PC-3 (cell line): ENCODE results near the gene KDM4B. TPM values are rescaled to one million over a fixed set of nuclear protein-coding genes. Genes with fewer than 3 reads are reported as not detected.

ENCODE experiments used
- ATAC-seq: fragments of 200-7000 bp; cut with Tn5 transposase; 2 replicates; pipeline ENCODE4 v1.9.1; 2020; ENCODE audit warnings: mild to moderate bottlenecking, moderate library complexity
- BruUV-seq: library from RNA; stranded (reverse); fragments of 400-500 nt; replicated peaks from 2 replicates; lab custom pipeline; 2021; lab: Mats Ljungman, UMichigan
- CTCF ChIA-PET: fragments of 300-600 bp; sonication (Branson Sonifier 250); formaldehyde crosslinking; loops from one replicate; lab custom pipeline; 2022; ENCODE audit warnings: antibody characterized with exemption; lab: Charles Lee
- POLR2A ChIA-PET: fragments of 300-600 bp; sonication (Branson Sonifier 250); formaldehyde crosslinking; loops from one replicate; lab custom pipeline; 2022; ENCODE audit warnings: antibody characterized with exemption; ENCODE audit not compliant: unreplicated experiment; lab: Charles Lee
- DNase-seq: peaks from one replicate; pipeline ENCODE4 v3.0.0-alpha.2; 2015
- H2AFZ ChIP-seq: fragments of 300-600 bp; sonication (generic); 2 replicates; pipeline ENCODE4 v1.6.0; 2016; ENCODE audit warnings: antibody characterized with exemption, low read length
- H3F3A ChIP-seq: fragments of 300-600 bp; sonication (generic); one replicate; pipeline ENCODE4 v1.6.0; 2017; ENCODE audit warnings: antibody characterized with exemption, low read length, control low read depth, mild to moderate bottlenecking; ENCODE audit not compliant: unreplicated experiment
- H3K27ac ChIP-seq: fragments of 300-600 bp; sonication (generic); 2 replicates; pipeline ENCODE4 v1.5.1; 2016; ENCODE audit warnings: mild to moderate bottlenecking, low read length
- H3K27me3 ChIP-seq: fragments of 300-600 bp; sonication (generic); 2 replicates; pipeline ENCODE4 v1.6.1; 2016; ENCODE audit warnings: low read length, mixed read lengths
- H3K36me3 ChIP-seq: fragments of 300-600 bp; sonication (generic); 2 replicates; pipeline ENCODE4 v1.6.1; 2016; ENCODE audit warnings: low read depth, mixed run types, low read length, mixed read lengths
- H3K4me1 ChIP-seq: fragments of 300-600 bp; sonication (generic); 2 replicates; pipeline ENCODE4 v1.5.1; 2016; ENCODE audit warnings: low read length; ENCODE audit not compliant: insufficient read depth
- H3K4me2 ChIP-seq: fragments of 300-600 bp; sonication (generic); 2 replicates; pipeline ENCODE4 v1.6.0; 2016; ENCODE audit warnings: low read length
- H3K4me3 ChIP-seq: fragments of 300-600 bp; sonication (generic); 2 replicates; pipeline ENCODE4 v1.5.1; 2016; ENCODE audit warnings: mild to moderate bottlenecking, low read length, mixed read lengths
- H3K79me2 ChIP-seq: fragments of 300-600 bp; sonication (generic); 2 replicates; pipeline ENCODE4 v1.6.1; 2017; ENCODE audit warnings: low read length, mixed read lengths
- H3K9ac ChIP-seq: fragments of 300-600 bp; sonication (generic); 2 replicates; pipeline ENCODE4 v1.6.0; 2016; ENCODE audit warnings: mild to moderate bottlenecking, low read length
- H3K9me2 ChIP-seq: fragments of 300-600 bp; sonication (generic); replicated peaks from 2 replicates; pipeline ENCODE4 v1.6.1; 2016; ENCODE audit warnings: mixed run types, low read length, mixed read lengths
- H3K9me3 ChIP-seq: fragments of 300-600 bp; sonication (generic); 2 replicates; pipeline ENCODE4 v1.6.1; 2016; ENCODE audit warnings: low read length, mixed read lengths
- H4K20me1 ChIP-seq: fragments of 300-600 bp; sonication (generic); 2 replicates; pipeline ENCODE4 v1.6.1; 2016; ENCODE audit warnings: low read length, mixed read lengths
- CTCF ChIP-seq: fragments of 300-600 bp; sonication (generic); conservative IDR thresholded peaks from 2 replicates; pipeline ENCODE4 v1.5.1; 2017; ENCODE audit warnings: antibody characterized with exemption, low read depth, mild to moderate bottlenecking, low read length
- EZH2 ChIP-seq: fragments of 300-600 bp; sonication (generic); IDR thresholded peaks from one replicate; pipeline ENCODE4 v1.6.1; 2017; ENCODE audit warnings: antibody characterized with exemption, mild to moderate bottlenecking, low read length; ENCODE audit not compliant: unreplicated experiment
- EZH2phosphoT487 ChIP-seq: fragments of 300-600 bp; sonication (generic); IDR thresholded peaks from 2 replicates; pipeline ENCODE4 v1.6.1; 2018; ENCODE audit warnings: mild to moderate bottlenecking, antibody characterized with exemption, low read length, borderline replicate concordance
- intact Hi-C: fragments of 100-400 bp; cut with micrococcal nuclease; formaldehyde crosslinking; loops from 2 replicates; pipeline ENCODE4 v1.9.0; 2023
- total RNA-seq: library from RNA; depleted of rRNA; stranded (reverse); fragments of >200 nt; gene quantifications from 2 replicates; pipeline ENCODE4 v1.2.3, GENCODE V29; 2014

KDM4B gene
- total RNA-seq, 1 experiment from 2014 or later = 19.8 TPM

GRCh38 chr19:5074830-5075394, 106.0 kb downstream of the KDM4B start:
- DNase-seq = no peak
- no peak overlapping the region for H2AFZ ChIP-seq
- BruUV-seq = no TSS peak
- ATAC-seq = no peak
- no peaks in the 10 kb centered on the region for H3F3A ChIP-seq
- intact Hi-C loops = no loop called here
- H4K20me1 ChIP-seq = no peaks in the 10 kb centered on the region
- no peaks in the 10 kb centered on the region for H3K27me3 ChIP-seq
- CTCF ChIA-PET = no interaction called here
- no peaks in the 10 kb centered on the region for H3K9me3 ChIP-seq
- no peak overlapping the region for H3K9ac ChIP-seq
- H3K36me3 ChIP-seq = peaks cover 3% of the 10 kb centered on the region
- POLR2A ChIA-PET = no interaction called here
- no peak overlapping the region for H3K4me2 ChIP-seq
- no peaks in the 10 kb centered on the region for H3K9me2 ChIP-seq
- no peaks in the 10 kb centered on the region for H3K4me1 ChIP-seq
- no peak overlapping the region for H3K4me3 ChIP-seq
- H3K79me2 ChIP-seq = no peaks in the 10 kb centered on the region
- no peak overlapping the region for H3K27ac ChIP-seq
- no peak for TF ChIP-seq CTCF
- no peak for TF ChIP-seq EZH2
- no peak for TF ChIP-seq EZH2phosphoT487

- Histone ChIP-seq H3K4me2 (no peak overlapping the region), H3K9ac (no peak overlapping the region), H3K79me2 (no peaks in the 10 kb centered on the region), H4K20me1 (no peaks in the 10 kb centered on the region), H3K4me3 (no peak overlapping the region), H3K36me3 (peaks cover 5% of the 10 kb centered on the region), H3K9me2 (no peaks in the 10 kb centered on the region), H3K9me3 (no peaks in the 10 kb centered on the region), H3K27me3 (no peaks in the 10 kb centered on the region), H3K27ac (no peak overlapping the region), H3K4me1 (no peaks in the 10 kb centered on the region), H3F3A (no peaks in the 10 kb centered on the region), H2AFZ (no peak overlapping the region)
- TF ChIP-seq EZH2phosphoT487 (no peak), CTCF (no peak), EZH2 (no peak)
- intact Hi-C loops = no loop called here
- DNase-seq = no peak
- BruUV-seq = no TSS peak
- POLR2A ChIA-PET = no interaction called here
- ATAC-seq = no peak
- CTCF ChIA-PET = no interaction called here
Observed at GRCh38 chr19:5075597-5075996, 106.7 kb downstream of the KDM4B start.

GRCh38 chr19:5076440-5077208, 107.7 kb downstream of the KDM4B start:
- no peak overlapping the region for H3K27ac ChIP-seq
- POLR2A ChIA-PET = no interaction called here
- H3F3A ChIP-seq = no peaks in the 10 kb centered on the region
- intact Hi-C loops = no loop called here
- no peak overlapping the region for H2AFZ ChIP-seq
- no peak overlapping the region for H3K4me2 ChIP-seq
- no peaks in the 10 kb centered on the region for H3K79me2 ChIP-seq
- H3K4me3 ChIP-seq = no peak overlapping the region
- H3K27me3 ChIP-seq = no peaks in the 10 kb centered on the region
- no peak for ATAC-seq
- no peaks in the 10 kb centered on the region for H4K20me1 ChIP-seq
- BruUV-seq = no TSS peak
- no peaks in the 10 kb centered on the region for H3K9me3 ChIP-seq
- peaks cover 8% of the 10 kb centered on the region for H3K36me3 ChIP-seq
- CTCF ChIA-PET = no interaction called here
- no peaks in the 10 kb centered on the region for H3K9me2 ChIP-seq
- H3K9ac ChIP-seq = no peak overlapping the region
- TF ChIP-seq CTCF = no peak
- no peak for TF ChIP-seq EZH2
- TF ChIP-seq EZH2phosphoT487 = no peak
- DNase-seq = no peak
- H3K4me1 ChIP-seq = no peaks in the 10 kb centered on the region
